Measurements from ENCODE around the gene TMEM135. TPM values are rescaled to one million over a fixed set of nuclear protein-coding genes. Genes with fewer than 3 reads are reported as not detected.

Gene TMEM135
- total RNA-seq, 2 donors from 2014 or later, result 23.0 to 40.3 TPM

DNA sequence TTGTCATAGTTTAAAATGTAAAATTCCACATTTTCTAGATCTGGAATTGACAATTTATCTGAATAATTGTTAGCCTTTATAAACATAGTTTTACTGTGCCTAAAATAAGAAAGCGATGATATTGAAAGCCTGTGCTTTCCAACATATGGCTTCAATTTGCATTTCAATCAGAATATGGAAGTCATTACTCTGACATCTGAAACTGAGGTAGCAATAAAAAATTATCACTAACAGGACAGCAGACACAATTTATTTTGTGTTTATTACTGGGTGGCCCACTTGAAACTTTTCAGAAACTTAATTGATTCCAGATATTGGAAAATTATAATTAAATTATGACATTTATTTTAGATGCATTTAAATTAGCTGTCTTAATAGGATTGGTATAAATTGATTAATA lies 78.5 kb downstream of the TMEM135 start:
- no peak overlapping the region for H3K4me3 Mint-ChIP-seq
- H3K36me3 Mint-ChIP-seq, result no peaks in the 10 kb centered on the region
- no peak for ATAC-seq
- no peak for DNase-seq (ENCODE audit: low spot score)
- peaks cover 0 to 9% of the 10 kb centered on the region in 2 donors for H3K4me1 Mint-ChIP-seq (ENCODE audit: low read depth in 2 of 2)
- H3K9me3 Mint-ChIP-seq, result no peaks in the 10 kb centered on the region
- H3K27me3 Mint-ChIP-seq, result no peaks in the 10 kb centered on the region
- no peak overlapping the region for H3K27ac Mint-ChIP-seq

GRCh38 chr11:87120937-87121336 lies 83.2 kb downstream of the TMEM135 start:
- Mint-ChIP-seq H3K36me3 (no peaks in the 10 kb centered on the region), H3K27me3 (no peaks in the 10 kb centered on the region), H3K9me3 (no peaks in the 10 kb centered on the region), H3K4me3 (no peak overlapping the region), H3K27ac (no peak overlapping the region), H3K4me1 (ENCODE audit: low read depth in 2 of 2) (peaks cover 0 to 9% of the 10 kb centered on the region in 2 donors)
- ATAC-seq (no peak), DNase-seq (ENCODE audit: low spot score) (no peak)

DNA sequence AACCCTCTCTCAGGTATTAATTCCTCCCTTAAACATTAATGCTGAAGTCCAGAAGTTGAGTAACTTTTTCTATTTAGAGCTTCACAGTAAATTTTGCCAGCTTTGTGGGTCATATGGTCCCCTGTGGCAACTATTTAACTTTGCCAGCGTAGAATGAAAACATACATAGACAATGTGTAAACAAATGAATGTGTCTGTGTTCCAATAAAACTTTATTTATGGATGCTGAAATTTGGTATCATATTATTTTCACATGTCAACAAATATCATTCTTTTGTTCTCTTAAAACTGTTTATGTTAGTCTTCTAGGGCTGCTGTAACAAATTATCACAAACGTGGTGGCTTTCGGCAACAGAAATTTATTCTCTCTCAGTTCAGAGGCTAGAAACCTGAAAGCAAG lies 85.1 kb downstream of the TMEM135 start:
- peaks cover 0 to 7% of the 10 kb centered on the region in 2 donors for H3K4me1 Mint-ChIP-seq (ENCODE audit: low read depth in 2 of 2)
- H3K27ac Mint-ChIP-seq, result no peak overlapping the region
- no peaks in the 10 kb centered on the region for H3K9me3 Mint-ChIP-seq
- no peaks in the 10 kb centered on the region for H3K27me3 Mint-ChIP-seq
- ATAC-seq (no peak), DNase-seq (ENCODE audit: low spot score) (no peak)
- no peak overlapping the region for H3K4me3 Mint-ChIP-seq
- H3K36me3 Mint-ChIP-seq, result no peaks in the 10 kb centered on the region

DNA sequence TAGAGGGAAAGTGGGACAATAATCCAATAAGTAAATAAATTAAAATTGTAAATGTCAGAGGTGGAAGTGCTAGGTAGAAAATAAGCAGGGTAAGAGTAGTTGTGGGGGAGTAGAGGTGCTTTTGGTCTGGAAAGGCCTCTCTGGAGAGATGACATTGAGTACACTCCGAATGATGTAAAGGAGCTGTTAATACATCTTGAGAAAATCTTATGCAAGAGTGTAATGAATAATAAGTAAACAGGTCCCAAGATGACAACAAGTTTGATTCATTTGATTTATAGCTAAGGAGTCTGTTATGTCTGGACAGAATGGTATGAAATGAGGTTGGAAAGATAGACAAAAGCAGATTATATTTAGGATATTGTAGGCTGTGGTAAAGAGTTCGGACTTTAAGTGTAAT lies 87.5 kb downstream of the TMEM135 start:
- Mint-ChIP-seq H3K9me3 (no peaks in the 10 kb centered on the region), H3K4me1 (ENCODE audit: low read depth in 2 of 2) (no peaks in the 10 kb centered on the region), H3K27ac (no peak overlapping the region), H3K4me3 (no peak overlapping the region), H3K36me3 (no peaks in the 10 kb centered on the region), H3K27me3 (no peaks in the 10 kb centered on the region)
- DNase-seq (ENCODE audit: low spot score) (no peak), ATAC-seq (no peak)

GRCh38 chr11:87127101-87127500 lies 89.4 kb downstream of the TMEM135 start:
- Mint-ChIP-seq H3K9me3 (no peaks in the 10 kb centered on the region), H3K27ac (no peak overlapping the region), H3K36me3 (no peaks in the 10 kb centered on the region), H3K27me3 (no peaks in the 10 kb centered on the region), H3K4me3 (no peak overlapping the region), H3K4me1 (ENCODE audit: low read depth in 2 of 2) (no peaks in the 10 kb centered on the region)
- DNase-seq (ENCODE audit: low spot score), result no peak
- ATAC-seq, result no peak

DNA sequence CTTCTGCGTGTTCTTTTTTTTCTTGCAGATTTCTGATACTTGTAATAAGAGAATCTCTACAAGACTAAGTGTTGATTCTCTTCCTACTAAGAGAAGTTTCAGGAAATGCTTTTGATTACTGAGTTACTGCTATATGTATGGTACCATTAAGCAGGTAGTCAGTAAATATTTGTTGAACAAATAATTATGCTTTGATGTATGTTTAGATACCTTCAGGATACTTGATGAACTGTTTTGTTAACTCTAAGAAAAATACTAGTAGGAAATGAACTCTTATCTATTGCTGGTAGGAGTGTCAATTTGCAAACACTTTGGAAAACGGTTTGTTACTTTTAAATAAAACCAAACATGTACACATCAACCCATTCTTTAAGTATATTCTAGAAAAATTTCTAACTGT lies 90.6 kb downstream of the TMEM135 start:
- H3K9me3 Mint-ChIP-seq, result no peaks in the 10 kb centered on the region
- no peak overlapping the region for H3K4me3 Mint-ChIP-seq
- ATAC-seq (no peak), DNase-seq (ENCODE audit: low spot score) (no peak)
- H3K36me3 Mint-ChIP-seq, result no peaks in the 10 kb centered on the region
- no peak overlapping the region for H3K27ac Mint-ChIP-seq
- no peaks in the 10 kb centered on the region for H3K27me3 Mint-ChIP-seq
- H3K4me1 Mint-ChIP-seq (ENCODE audit: low read depth in 2 of 2), result no peaks in the 10 kb centered on the region

GRCh38 chr11:87134524-87135106 lies 96.9 kb downstream of the TMEM135 start:
- no peak overlapping the region for H3K4me3 Mint-ChIP-seq

DNA sequence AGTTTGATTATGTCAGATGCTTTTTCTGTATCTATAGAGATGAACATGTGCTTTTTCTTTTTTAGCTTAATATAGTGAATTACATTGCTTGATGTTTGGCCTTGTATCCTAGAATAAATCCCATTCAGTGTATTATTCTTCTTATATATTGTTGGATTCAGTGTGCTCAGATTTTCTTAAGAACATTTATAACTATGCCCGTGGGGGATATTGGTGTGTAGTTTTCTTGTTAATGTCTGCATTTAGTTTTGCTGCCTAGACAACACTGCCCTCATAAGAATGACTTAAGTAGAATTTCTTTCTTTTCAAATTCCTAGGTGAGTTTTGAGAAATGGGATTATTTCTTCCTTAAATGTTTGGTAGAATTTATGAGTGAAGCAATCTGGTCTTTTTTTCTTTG lies 98.5 kb downstream of the TMEM135 start:
- ATAC-seq (no peak), DNase-seq (ENCODE audit: low spot score) (no peak)
- H3K36me3 Mint-ChIP-seq, result no peaks in the 10 kb centered on the region
- H3K9me3 Mint-ChIP-seq, result peaks cover 5% of the 10 kb centered on the region
- no peak overlapping the region for H3K4me3 Mint-ChIP-seq
- H3K27me3 Mint-ChIP-seq, result no peaks in the 10 kb centered on the region
- no peak overlapping the region for H3K27ac Mint-ChIP-seq
- no peaks in the 10 kb centered on the region for H3K4me1 Mint-ChIP-seq (ENCODE audit: low read depth in 2 of 2)

More at GRCh38 chr11:87134524-87135106, 96.9 kb downstream of the TMEM135 start:
- Mint-ChIP-seq H3K27ac (no peak overlapping the region), H3K27me3 (no peaks in the 10 kb centered on the region), H3K36me3 (no peaks in the 10 kb centered on the region), H3K9me3 (peaks cover 5% of the 10 kb centered on the region), H3K4me1 (ENCODE audit: low read depth in 2 of 2) (no peaks in the 10 kb centered on the region)
- no peak for ATAC-seq
- DNase-seq (ENCODE audit: low spot score), result no peak

DNA sequence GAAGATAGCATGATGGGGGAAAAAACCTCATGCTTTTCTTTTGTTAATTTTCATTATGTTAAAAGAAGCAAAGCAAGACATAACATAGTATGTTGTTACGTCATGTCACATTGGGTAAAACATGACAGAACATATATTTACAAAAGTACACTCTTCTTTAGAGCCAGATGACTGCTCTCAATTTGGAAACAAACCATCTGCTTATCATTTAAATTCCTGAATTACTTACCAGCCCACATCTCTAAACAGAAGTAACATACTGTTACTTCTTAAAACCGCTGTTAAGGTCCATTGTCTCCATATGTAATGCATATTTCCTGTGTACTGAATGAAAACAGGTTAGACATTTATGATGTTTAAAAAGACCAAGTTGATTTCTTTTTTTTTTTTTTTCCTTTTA lies 100.0 kb downstream of the TMEM135 start:
- Mint-ChIP-seq H3K9me3 (peaks cover 5% of the 10 kb centered on the region), H3K4me3 (no peak overlapping the region), H3K27ac (no peak overlapping the region), H3K36me3 (no peaks in the 10 kb centered on the region), H3K4me1 (ENCODE audit: low read depth in 2 of 2) (peaks cover 2% of the 10 kb centered on the region in 2 donors), H3K27me3 (no peaks in the 10 kb centered on the region)
- ATAC-seq, result no peak
- DNase-seq (ENCODE audit: low spot score), result no peak

- H3K27me3 Mint-ChIP-seq, result no peaks in the 10 kb centered on the region
- no peak overlapping the region for H3K27ac Mint-ChIP-seq
- DNase-seq (ENCODE audit: low spot score) (no peak), ATAC-seq (no peak)
- no peaks in the 10 kb centered on the region for H3K36me3 Mint-ChIP-seq
- H3K4me1 Mint-ChIP-seq (ENCODE audit: low read depth in 2 of 2), result peaks cover 2 to 5% of the 10 kb centered on the region in 2 donors
- peaks cover 5% of the 10 kb centered on the region for H3K9me3 Mint-ChIP-seq
- no peak overlapping the region for H3K4me3 Mint-ChIP-seq
These were observed 101.7 kb downstream of the TMEM135 start for GRCh38 chr11:87139475-87139874.

GRCh38 chr11:87141322-87141721 lies 103.6 kb downstream of the TMEM135 start:
- no peak for ATAC-seq
- Mint-ChIP-seq H3K9me3 (peaks cover 5% of the 10 kb centered on the region), H3K36me3 (no peaks in the 10 kb centered on the region), H3K4me3 (no peak overlapping the region), H3K27ac (no peak overlapping the region), H3K4me1 (ENCODE audit: low read depth in 2 of 2) (peaks cover 12 to 20% of the 10 kb centered on the region in 2 donors), H3K27me3 (no peaks in the 10 kb centered on the region)
- no peak for DNase-seq (ENCODE audit: low spot score)

DNA sequence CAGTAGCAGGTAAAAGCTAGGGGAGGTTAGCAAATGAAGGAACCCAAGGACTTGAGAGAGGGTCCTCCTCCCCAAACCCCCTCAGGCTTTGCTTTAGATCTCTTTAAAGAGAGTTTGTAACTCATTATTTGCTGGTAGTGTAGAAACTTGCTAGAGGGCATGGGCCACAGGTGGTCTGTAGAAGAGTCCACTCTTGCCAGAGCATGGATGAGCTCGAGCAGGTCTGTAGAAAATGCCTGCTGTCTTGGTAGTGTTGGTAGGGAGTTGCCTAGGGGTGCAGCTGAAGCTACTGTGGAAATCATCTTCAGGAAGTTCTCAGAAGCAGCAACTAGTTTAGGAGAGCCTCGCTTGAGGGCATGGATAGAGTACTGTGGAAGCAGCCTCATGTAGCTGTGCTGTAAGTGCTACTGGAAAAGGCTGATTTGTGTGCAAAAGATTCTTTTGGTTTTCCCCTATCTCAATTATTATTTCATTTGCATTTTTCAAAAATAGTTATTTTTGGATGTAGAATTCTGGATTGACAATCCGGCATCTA lies 104.3 kb downstream of the TMEM135 start:
- no peak for DNase-seq (ENCODE audit: low spot score)
- Mint-ChIP-seq H3K36me3 (no peaks in the 10 kb centered on the region), H3K9me3 (peaks cover 5% of the 10 kb centered on the region), H3K27me3 (no peaks in the 10 kb centered on the region), H3K27ac (no peak overlapping the region), H3K4me3 (no peak overlapping the region), H3K4me1 (ENCODE audit: low read depth in 2 of 2) (peaks cover 12 to 20% of the 10 kb centered on the region in 2 donors)
- no peak for ATAC-seq

DNA sequence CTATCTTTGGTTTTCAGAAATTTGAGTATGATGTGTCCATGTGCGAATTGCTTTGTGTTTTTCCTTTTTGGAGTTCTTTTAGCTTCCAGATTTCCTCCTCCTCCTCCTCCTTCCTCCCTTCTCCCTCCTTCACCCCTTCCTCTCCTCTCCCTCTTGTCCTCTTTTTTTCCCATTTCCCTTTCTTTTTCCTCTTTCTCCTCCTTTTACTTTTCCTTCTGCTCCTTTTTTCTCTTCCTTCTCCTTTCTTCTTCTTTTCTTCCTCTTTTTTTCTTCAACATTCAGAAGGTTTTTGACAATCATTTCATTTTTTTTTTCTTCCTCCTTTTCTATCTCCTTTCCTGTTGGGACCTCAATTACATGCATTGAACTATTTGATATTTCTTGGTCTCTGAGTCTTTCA lies 104.9 kb downstream of the TMEM135 start:
- peaks cover 5% of the 10 kb centered on the region for H3K9me3 Mint-ChIP-seq

GRCh38 chr11:87143641-87144040 lies 105.9 kb downstream of the TMEM135 start:
- Mint-ChIP-seq H3K9me3 (peaks cover 5% of the 10 kb centered on the region), H3K4me1 (ENCODE audit: low read depth in 2 of 2) (peaks cover 12 to 20% of the 10 kb centered on the region in 2 donors), H3K36me3 (no peaks in the 10 kb centered on the region), H3K27me3 (no peaks in the 10 kb centered on the region), H3K27ac (no peak overlapping the region), H3K4me3 (no peak overlapping the region)
- ATAC-seq, result no peak
- DNase-seq (ENCODE audit: low spot score), result no peak

More for the DNA sequence above, 104.9 kb downstream of the TMEM135 start:
- ATAC-seq (no peak), DNase-seq (ENCODE audit: low spot score) (no peak)
- H3K4me3 Mint-ChIP-seq, result no peak overlapping the region
- peaks cover 12 to 20% of the 10 kb centered on the region in 2 donors for H3K4me1 Mint-ChIP-seq (ENCODE audit: low read depth in 2 of 2)
- no peaks in the 10 kb centered on the region for H3K27me3 Mint-ChIP-seq
- no peak overlapping the region for H3K27ac Mint-ChIP-seq
- H3K36me3 Mint-ChIP-seq, result no peaks in the 10 kb centered on the region

- Mint-ChIP-seq H3K4me1 (ENCODE audit: low read depth in 2 of 2) (peaks cover 14 to 20% of the 10 kb centered on the region in 2 donors), H3K4me3 (no peak overlapping the region), H3K36me3 (no peaks in the 10 kb centered on the region), H3K27me3 (no peaks in the 10 kb centered on the region), H3K27ac (no peak overlapping the region), H3K9me3 (peaks cover 3% of the 10 kb centered on the region)
- ATAC-seq, result no peak
- no peak for DNase-seq (ENCODE audit: low spot score)
These were observed 106.5 kb downstream of the TMEM135 start for GRCh38 chr11:87144252-87144651.

All from natural killer cell treated with Interleukin-12 subunit alpha and Interleukin-12 subunit beta and Interleukin-15 and Interleukin-18, amount 100 ng/mL, for 72 hours (primary cell).